Measurements from ENCODE around the gene PAIP2B.

- TF ChIP-seq REST (IDR thresholded peaks at IDR 0.05; ENCODE audit: insufficient read depth in 1 of 2, low read depth in 2 of 2, low read length in 1 of 2) (no peak), CTCF (IDR thresholded peaks at IDR 0.05) (no peak), POLR2AphosphoS5 (IDR thresholded peaks at IDR 0.05; ENCODE audit: low read depth, low read length) (no peak), SIN3A (IDR thresholded peaks at IDR 0.05; ENCODE audit: borderline replicate concordance, insufficient read depth, low read depth, low read length) (no peak), TCF7L2 (IDR thresholded peaks at IDR 0.05; ENCODE audit: low read depth, low read length) (no peak)
These were observed 29.5 kb upstream of the PAIP2B start for GRCh38 chr2:71256421-71256820.

Measured in Panc1 (cell line).